ENCODE measurements around the gene SLC25A13.

The SLC25A13 gene

GRCh38 chr7:96181174-96181573, 140.7 kb downstream of the SLC25A13 start:
- no peak overlapping the region for H3K4me3 ChIP-seq (ENCODE audit: low read depth, low read length)
- TF ChIP-seq, protein P1, sequence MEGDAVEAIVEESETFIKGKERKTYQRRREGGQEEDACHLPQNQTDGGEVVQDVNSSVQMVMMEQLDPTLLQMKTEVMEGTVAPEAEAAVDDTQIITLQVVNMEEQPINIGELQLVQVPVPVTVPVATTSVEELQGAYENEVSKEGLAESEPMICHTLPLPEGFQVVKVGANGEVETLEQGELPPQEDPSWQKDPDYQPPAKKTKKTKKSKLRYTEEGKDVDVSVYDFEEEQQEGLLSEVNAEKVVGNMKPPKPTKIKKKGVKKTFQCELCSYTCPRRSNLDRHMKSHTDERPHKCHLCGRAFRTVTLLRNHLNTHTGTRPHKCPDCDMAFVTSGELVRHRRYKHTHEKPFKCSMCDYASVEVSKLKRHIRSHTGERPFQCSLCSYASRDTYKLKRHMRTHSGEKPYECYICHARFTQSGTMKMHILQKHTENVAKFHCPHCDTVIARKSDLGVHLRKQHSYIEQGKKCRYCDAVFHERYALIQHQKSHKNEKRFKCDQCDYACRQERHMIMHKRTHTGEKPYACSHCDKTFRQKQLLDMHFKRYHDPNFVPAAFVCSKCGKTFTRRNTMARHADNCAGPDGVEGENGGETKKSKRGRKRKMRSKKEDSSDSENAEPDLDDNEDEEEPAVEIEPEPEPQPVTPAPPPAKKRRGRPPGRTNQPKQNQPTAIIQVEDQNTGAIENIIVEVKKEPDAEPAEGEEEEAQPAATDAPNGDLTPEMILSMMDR (IDR thresholded peaks at IDR 0.05; ENCODE audit: low read depth, low read length) = no peak

GRCh38 chr7:96179837-96180236, 142.1 kb downstream of the SLC25A13 start:
- no peak overlapping the region for H3K4me3 ChIP-seq (ENCODE audit: low read depth, low read length)
- TF ChIP-seq, protein P1 (IDR thresholded peaks at IDR 0.05; ENCODE audit: low read depth, low read length) = no peak

DNA sequence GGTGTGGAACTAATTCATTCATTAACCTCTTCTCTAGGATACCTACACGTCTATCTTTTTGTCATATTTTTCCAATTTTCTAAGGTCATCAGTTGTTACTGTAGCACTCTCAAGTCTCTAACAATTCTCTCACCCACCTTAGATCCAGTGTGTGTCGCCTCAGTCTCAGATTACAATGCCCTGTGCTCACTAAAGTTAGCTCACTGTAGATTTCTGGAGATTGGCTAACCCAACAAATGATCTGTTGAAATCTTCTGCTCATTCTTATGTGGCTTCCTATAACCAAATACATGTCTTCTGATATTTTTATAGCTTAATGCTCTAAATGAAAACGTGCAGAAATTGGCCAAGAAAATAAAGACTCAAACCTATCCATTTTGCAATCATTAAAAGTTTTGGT, 142.6 kb downstream of the SLC25A13 start:
- no peak overlapping the region for H3K4me3 ChIP-seq (ENCODE audit: low read depth, low read length)
- TF ChIP-seq, protein P1 (IDR thresholded peaks at IDR 0.05; ENCODE audit: low read depth, low read length) = no peak

- TF ChIP-seq, protein P1 (IDR thresholded peaks at IDR 0.05; ENCODE audit: low read depth, low read length) = no peak
- no peak overlapping the region for H3K4me3 ChIP-seq (ENCODE audit: low read depth, low read length)
These were observed 143.3 kb downstream of the SLC25A13 start for GRCh38 chr7:96178581-96178980.

GRCh38 chr7:96177353-96177752, 144.5 kb downstream of the SLC25A13 start:
- no peak overlapping the region for H3K4me3 ChIP-seq (ENCODE audit: low read depth, low read length)
- TF ChIP-seq, protein P1 (IDR thresholded peaks at IDR 0.05; ENCODE audit: low read depth, low read length) = no peak

- TF ChIP-seq, protein P1 (IDR thresholded peaks at IDR 0.05; ENCODE audit: low read depth, low read length) = no peak
These were observed 147.1 kb downstream of the SLC25A13 start for GRCh38 chr7:96174812-96175211.

GRCh38 chr7:96173781-96174180, 148.1 kb downstream of the SLC25A13 start:
- TF ChIP-seq, protein P1 (IDR thresholded peaks at IDR 0.05; ENCODE audit: low read depth, low read length) = no peak
- no peak overlapping the region for H3K4me3 ChIP-seq (ENCODE audit: low read depth, low read length)

More at GRCh38 chr7:96174812-96175211, 147.1 kb downstream of the SLC25A13 start:
- H3K4me3 ChIP-seq (ENCODE audit: low read depth, low read length) = no peak overlapping the region
